Measurements from ENCODE around the gene SPATA20.

SPATA20 gene

DNA sequence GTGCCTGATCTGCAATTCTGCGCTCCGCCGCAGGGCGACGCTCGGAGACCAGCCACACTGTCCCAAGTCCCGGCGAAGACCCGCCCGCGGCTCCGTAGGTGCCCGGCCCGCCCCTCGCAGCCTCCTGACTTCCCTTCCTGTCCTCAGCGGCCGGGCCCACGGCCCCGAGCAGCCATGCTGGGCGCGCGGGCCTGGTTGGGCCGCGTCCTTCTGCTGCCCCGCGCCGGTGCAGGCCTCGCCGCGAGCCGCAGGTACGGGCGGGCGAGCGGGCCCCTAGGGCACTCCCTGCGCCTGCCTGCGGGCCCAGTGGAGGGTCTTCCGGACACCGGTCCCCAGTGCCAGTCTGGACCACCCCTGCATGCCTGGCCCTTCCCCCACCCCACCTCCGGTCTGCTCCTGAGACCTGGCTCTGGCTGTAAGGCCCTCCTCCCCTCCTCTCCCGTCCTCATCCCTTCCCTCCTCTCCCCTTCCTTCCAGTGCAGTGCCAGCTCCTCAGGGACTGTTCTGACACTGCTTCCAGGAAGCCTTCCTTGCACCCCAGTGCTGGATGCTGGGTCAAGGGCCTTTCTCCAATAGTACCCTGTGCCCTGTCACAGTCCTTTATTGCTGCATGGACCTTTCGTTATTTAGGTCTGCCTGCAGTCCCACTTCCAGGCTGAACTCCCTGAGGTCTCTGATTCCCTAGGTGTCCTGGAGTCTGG, at the start of gene SPATA20:
SPATA20 (plus strand) TSS at position 140 of the 701 bp plus-strand sequence; CDS start at position 175, 35 bp downstream.
- DNase-seq (ENCODE audit: low spot score): peak; percentile 92

DNA sequence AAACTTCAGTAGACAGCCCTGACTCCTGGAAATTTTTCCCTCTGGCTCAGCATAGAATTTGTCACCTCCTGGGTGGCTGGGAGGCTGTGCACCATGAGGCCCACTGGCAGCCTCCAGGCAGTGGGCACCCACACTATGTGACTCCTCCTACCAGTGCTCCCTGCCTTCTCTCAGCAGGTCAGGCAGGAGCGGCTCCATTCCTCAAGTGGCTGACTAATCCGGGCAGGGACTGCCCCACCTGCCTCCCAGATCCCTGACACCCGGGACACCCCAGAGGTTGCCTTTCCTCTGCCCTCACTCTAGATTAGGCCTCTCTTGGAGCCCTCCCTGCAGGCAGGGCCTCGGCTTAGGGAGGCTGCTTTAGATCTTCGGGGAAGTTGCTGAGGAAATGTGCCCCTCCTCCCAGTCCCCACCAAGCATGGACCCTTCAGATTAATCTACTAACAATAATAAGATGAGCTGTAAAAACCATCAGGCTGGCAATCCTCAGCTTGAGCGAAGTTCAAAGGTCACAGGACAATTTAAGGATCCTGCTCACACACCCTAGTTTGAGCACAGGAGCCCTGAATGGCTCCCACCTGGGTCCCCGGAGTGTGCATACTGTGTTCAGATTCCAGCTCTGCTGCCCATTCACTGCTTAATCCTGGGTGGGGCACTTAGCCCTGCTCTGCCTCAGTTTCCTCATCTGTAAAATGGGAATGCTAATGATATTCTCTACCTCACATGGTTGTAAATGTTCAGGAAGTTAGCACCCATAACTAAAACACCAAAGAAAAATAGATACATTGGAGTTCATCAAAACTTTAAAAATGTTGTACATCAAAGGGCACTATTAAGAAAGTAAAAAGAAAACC, 48.7 kb upstream of the SPATA20 start:
- no peak for DNase-seq (ENCODE audit: low spot score)

DNA sequence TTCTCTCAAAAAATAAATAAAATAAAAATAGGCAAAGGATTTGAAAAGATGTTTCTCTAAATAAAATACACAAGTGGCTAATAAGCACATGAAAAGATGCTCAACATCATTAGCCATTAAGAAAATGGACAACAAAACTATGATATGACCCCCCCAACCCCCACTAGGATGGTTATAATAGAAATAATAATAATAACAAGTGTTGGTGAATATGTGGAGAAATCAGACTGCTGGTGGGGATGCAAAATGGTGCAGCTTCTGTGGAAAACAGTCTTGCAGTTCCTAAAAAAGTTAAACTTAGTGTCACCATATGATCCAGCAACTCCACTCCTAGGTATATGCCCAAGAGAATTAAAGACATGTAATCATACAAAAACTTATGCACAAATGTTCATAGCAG, 47.7 kb upstream of the SPATA20 start:
- DNase-seq (ENCODE audit: low spot score): no peak

DNA sequence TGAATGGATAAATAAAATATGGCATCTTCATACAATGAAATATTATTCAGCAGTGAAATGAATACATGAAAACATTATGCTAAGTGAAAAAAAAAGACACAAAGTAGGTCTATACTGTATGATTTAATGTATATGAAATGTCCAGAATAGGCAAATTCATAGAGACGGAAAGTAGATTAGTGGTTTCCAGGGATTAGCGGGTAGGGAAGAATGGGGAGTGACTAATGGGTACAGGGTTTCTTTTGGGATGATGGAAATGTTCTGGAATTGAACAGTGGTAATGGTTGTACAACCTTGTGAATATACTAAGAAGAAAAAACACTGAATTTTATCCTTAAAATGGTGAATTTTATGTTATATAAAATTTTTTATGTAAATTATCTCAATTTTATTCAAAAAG, 47.3 kb upstream of the SPATA20 start:
- DNase-seq (ENCODE audit: low spot score): no peak

DNA sequence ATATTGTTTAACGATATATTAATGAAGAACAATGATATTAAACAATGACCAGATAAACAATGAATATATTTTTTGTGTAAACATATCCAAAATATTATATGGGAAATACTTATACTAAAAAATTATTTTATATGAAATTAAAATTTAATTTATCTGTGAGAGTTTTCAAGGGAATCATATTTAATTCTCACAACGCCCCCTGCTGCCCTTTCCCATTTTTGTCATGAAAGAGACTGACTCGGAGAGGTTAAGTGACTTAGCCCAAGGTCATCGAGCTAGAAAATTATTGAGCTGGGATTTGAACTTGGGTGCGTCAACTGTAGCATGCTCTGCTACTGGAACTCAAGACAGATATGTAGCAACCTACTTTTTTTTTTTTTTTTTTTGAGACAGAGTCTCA, 45.9 kb upstream of the SPATA20 start:
- no peak for DNase-seq (ENCODE audit: low spot score)

DNA sequence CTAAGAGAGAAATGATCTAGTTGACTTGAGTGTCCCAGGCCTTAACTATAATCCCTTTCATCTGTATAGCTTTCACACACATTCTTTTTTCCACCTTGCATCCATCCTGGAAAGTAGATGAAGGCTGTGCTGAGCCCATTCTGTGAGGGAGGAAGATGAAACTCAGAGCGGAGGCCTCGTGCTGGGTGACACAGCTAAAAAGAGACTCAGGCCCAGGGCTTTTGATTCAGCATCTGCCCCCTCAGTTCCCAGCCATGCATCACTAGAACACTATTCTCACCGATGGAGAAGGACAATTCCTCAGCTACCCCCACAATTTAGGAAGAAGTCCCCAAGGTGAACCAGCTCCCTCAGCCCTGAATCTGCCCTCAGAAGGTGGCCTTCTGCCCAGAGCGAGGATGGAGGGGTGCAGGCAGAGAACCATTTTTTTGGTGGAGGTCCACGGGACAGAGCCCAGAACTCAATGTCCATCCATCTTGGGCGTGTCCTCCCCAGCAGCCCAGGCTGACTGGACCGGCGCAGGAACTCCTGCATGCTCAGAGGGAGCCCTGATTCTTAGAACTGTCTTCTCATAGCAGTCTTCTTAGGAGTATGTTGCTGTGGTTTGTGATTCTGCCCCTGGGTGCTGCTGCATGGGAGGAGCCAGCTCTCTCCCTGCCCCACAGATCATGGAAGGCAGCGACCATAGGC, 44.5 kb upstream of the SPATA20 start:
- DNase-seq (ENCODE audit: low spot score): no peak

DNA sequence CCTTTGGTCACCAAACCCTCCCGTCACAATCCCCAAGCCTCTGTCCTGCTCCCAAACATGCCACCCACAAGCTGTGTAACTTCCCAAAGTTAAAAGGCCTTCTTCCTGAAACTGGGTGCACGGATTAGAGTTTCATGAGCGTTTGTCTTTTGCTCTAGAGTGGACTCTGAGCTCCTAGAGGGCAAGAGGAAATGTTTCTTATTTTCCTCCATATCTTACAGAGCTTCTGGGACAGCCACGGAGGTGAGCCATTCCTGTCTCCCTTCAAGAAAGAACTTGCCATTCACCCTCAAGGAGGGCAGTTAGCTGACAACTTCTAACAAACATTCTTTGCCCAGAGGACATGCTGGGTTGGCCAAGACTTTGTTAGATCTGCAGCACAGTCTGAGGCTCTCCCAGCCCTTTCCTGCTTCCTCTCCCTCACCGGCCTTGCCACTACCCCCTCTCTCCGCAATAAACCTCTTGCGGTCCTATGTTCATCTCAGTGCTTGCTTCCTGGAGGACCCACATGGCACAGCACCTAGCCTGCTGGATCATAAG, 41.3 kb upstream of the SPATA20 start:
- DNase-seq (ENCODE audit: low spot score): no peak

DNA sequence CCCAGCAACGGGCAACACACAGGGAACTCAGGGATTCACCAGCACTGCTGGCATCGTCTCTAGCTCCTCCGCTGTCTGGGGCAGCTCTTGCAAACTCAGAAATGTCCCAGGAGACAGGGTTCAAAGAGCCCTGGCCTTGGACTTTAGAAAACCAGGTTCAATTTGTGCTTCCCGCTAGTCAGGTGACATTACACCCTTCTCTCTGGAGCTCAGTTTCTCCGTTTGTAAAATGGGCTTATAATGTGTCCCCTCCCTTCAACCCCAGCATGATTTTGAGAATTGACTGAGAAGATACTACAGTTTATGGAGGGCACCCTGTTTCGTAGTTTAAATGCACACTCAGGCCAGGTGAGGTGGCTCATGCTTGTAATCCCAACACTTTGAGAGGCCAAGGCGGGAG, 40.7 kb upstream of the SPATA20 start:
- DNase-seq (ENCODE audit: low spot score): no peak

DNA sequence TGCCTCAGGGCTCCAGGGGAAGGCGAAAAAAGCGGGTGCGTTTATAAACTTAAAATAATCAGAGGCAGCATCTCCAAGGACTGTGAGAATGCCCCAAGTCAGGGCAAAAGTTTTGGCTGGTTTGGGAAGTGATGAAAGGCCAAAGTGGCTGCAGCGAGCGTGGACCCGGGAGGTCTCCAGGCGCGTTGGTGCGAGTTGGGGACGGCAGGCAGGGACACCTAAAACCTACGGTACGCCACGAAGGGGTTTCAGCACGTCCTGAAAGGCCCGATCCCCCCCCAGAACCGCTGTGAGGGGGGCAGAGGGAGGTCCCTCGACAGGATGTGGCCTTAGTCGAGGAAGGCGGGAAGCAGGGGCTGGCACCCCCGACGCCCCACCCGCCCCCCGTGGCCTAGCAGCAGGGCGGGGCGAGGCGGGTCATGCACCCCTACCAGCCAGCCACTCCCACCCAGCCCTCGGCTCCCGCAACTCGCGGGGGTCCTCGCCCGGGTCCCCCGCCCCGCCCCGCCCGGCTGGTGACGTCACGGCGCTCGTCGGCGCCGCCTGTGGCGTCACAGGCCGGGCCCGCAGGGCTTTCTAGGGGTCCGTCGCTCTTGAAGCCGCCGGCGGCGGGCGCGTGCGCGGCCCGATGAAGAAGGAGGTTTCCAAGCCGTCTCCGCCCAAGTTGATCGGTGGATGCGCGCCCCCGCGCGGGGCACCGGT, 39.0 kb upstream of the SPATA20 start, which contains the start of gene MYCBPAP:
MYCBPAP (plus strand) TSS at position 569 of the 702 bp plus-strand sequence. CDS start 236 bp downstream, outside the sequence.
- no peak for DNase-seq (ENCODE audit: low spot score)

DNA sequence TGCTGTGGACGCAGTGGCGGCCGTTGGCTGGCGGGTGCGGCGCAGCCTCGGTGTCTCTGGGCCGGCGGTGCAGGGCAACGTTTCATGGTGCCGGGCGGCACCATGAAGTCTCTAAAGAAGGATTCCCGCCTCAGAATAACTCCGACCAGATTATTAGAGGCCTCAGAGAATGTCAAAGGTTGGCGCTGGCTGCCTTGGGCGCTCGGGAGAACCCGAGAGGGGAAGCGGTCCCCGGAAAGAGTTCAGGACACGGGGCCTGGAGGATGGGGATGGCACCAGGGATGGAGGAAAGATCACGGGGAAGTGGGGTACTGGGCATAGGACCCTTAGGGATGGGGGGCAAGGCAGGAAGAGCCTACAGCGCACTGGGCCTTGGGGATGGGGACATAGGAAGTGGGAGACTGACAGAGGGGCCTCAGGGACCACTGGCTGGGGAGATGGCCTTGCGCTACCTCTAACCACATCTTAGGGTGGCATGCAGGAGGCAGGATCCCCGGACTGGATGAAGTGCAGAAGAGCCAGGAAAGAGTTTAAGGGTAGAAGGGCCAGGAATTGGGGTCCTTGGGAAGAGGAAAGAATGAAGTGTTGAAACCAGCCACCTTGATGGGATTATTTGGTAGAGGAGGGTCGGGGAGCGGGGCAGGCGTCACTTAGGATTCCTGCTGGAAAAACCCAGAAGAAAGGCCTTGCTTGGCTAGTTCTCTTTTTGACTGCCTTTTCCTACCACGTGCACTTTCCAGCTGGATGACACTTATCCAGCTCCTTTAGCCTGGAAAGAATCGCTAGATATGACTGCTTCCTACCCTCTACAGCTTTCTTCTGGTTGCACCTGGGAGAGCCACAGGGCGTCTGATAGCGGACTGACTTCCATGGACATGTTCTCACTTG, 38.2 kb upstream of the SPATA20 start:
- DNase-seq (ENCODE audit: low spot score): no peak

DNA sequence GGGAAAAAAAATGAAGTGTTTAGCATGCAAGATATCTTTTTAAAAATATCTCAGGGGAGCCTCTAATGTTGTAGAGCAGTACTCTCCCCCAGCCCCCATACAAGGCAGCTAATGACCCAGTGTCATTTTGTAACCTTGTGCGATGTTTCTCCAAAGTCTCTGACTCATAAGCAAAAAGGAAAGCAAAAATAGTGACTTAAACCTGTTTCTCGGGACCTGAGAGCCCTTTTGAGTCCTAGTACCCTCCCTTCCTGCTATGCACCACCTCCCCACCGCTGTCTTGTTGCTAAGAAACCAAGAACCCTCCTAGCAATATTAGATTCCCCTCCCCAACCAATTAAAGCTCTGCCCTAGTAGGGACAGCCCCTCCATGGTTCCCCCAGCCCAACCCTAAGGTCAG, 35.9 kb upstream of the SPATA20 start:
- DNase-seq (ENCODE audit: low spot score): no peak

DNA sequence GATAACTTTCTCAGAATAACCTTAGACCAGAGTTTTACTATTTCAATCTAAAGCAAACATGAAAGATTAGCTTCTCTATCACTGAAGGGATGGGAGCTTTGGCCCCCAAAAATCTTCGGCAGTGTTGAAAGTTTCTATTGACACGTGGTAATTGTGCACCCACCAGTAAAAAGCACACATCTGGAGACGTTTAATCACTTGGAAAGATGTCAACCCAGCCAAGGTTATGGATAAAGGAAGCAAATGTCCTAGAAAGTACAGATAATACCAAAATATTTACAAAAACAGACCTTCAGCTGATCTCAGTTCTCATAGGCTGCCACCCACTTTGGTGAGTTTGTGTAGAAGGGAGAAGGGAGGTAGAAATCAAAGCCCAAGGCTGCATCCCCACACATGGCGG, 33.5 kb upstream of the SPATA20 start:
- no peak for DNase-seq (ENCODE audit: low spot score)

DNA sequence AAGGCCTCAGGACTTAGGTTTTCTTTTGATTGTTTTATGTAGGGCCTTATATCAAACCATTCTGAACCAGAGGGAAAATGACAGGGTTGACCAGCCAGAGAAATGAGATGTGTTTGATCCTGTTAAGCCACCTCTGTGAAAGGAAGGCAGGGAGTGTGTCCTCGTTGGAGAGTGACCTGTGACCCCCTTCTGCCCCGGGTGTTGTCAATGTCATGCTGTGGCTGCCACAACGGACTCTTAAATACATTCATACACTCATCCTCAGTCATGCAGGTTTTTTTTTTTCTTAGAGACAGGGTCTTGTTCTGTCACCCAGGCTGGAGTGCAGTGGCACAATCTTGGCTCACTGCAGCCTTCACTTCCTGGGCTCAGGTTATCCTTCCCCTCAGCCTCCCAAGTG, 32.6 kb upstream of the SPATA20 start:
- DNase-seq (ENCODE audit: low spot score): no peak

DNA sequence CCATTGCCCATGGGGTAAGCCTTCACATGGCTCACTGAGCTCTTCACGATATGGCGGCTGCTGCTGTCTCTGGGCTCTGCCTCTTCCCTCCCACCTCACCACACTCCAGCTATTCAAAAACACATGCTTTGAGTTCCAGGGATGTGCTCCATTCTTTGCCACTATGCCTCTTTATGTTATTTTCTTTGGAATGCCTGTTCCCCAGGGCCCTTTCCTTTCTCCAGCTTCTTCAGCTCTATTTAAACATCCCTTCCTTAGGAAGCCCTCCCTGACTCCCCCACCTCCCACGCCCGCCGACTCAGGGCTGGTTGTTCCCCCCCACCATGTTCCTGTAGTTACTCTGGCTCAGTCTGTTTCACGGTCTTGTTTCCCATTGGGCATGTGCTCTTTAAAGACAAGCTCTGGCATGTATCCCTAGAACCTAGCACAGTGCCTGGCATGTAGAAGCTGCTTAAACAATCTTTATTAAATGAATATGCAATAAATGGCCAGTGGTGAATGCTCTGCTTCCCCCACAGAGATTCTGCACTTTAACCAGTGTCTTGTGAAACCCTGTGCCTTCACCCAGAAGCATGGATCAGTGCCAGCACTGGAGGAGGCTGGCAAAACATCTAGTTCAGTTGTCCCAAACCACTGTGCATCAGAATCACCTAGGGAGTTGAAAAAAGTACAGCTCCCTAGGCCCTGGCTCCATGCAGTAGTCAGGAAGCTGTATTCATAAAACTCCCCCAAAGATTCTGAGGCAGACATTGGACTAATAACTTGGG, 31.9 kb upstream of the SPATA20 start:
- no peak for DNase-seq (ENCODE audit: low spot score)

DNA sequence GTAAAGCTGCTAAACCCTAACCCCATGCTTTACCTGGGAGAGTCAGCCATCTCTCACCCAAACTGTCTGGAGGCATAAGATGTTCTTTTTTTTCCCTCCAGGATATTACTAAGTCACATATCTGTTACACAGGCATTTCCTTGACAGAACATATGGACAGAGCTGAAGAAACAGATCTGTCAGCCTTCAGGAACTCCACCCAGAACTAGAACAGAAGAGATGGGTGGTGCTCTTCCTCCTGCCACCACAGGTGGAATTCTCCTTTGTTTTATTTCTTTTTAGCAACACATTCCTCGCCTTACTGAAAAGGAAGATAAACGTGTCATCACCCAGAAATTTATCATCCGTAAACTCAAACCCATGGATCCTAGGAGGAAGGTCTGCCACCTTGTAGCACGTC, 30.0 kb upstream of the SPATA20 start:
- no peak for DNase-seq (ENCODE audit: low spot score)

DNA sequence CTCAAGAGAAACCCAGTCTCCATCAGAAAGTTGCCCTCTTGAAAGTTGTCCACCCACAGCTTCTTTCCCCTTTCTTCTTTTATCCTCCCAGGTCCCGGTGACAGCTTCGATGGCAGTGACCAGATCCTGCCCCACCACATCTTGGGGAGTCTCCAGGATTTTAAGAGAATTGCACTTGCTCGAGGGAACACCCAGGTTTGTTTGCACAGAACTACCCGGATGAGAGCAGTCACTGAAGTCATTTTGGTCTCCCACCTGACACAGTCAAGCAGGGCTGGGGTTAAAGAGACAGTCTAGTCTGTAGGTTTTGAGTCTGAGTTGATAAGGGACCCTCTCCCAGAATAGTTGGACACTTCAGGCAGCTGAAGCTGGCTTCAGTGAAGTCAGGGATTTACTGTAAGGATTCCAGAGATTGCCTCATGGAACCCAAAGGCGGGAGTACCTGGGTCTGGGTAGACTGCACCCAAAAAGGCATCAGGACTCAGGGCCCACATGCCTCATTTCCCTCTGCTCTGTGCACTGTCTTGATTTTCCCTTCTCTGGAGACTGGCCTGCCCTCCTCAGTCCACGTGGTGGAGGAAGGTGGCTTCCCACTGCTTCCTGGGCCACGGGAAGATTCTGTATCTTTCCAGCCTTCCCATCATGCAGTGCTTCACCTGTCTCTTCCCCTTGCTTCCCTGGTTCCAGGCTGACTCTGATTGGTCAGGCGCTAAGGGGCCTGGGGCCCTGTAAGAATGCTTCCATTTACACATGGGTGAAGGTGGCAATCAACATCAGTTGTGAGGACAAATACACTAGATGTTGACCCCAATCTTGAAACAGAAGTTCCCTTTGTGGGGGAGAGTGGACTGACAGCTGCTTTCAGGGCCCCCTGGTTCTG, 29.2 kb upstream of the SPATA20 start:
- no peak for DNase-seq (ENCODE audit: low spot score)

DNA sequence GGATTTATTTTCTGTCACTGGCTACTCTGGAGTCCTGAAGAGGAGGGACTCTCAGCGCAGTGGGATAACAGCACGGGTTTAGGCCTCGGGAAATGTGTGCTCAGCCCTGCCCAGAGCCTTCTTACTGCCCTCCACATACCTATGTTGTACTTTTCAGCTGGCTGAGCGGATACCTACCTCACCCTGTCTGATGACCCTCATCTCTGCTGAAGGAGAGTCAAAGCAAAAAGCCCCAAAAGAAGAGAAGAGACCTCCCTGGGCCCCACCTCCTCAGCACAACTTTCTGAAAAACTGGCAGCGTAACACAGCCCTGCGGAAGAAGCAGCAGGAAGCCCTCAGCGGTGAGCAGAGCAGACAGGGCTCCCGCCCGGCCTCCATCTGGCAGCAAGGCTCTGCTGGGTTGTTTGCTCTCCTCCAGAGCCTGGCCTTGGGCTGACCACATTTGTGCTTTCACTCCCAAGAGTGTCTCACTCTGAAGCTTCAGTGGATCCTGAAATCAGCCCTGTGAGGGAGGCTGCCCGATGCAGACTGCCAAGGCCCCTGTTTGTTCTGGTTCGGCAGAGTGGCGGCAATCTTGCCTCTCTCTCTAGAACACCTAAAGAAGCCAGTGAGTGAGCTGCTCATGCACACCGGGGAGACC, 28.5 kb upstream of the SPATA20 start:
- no peak for DNase-seq (ENCODE audit: low spot score)

DNA sequence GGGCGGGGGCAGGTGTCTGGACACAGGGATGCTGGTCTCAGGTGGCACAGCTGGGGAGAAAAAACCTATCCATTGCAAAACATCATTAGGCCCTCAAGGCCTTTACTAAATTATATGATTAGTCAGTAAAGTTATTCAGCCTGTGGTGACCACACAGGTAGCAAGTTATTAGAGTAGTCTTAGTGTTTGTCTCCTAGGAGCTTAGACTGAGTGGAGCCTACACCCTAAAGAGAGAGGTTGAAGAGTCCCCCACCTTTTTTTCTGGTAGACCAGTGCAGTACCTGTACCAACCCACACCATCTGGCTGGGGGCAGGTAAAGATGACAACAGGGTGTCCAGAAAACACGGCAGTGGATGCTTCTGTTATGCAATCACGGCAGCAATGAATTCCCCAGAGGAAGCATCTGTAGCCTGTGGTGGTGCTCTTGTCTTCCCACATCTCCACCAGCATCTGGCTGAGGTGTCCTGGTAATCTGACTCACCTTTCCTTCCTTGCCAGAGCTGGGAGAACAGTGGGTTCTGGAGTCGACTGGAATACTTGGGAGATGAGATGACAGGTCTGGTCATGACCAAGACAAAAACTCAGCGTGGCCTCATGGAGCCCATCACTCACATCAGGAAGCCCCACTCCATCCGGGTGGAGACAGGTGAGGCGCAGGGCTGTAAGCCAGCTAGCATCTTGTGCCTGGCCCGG, 27.7 kb upstream of the SPATA20 start:
- no peak for DNase-seq (ENCODE audit: low spot score)

All from HuH-7.5 (cell line).